SK-N-MC (cell line): ENCODE results near the gene TMEM164.

Experiments used
- EZH2 ChIP-seq: fragments of 200-600 bp; sonication (generic); IDR thresholded peaks from one replicate; pipeline ENCODE4 v1.6.1; 2017; ENCODE audit warnings: antibody characterized with exemption
- FOXP2 ChIP-seq: optimal IDR thresholded peaks from 2 replicates; pipeline ENCODE3; 2011; ENCODE audit warnings: mild to moderate bottlenecking, moderate library complexity; ENCODE audit not compliant: insufficient read depth; ENCODE audit errors: extremely low read length, control extremely low read depth
- POLR2AphosphoS5 ChIP-seq: IDR thresholded peaks from 2 replicates; pipeline ENCODE4 v1.6.1; 2012; ENCODE audit warnings: mild to moderate bottlenecking, low read depth, low read length, borderline replicate concordance

DNA sequence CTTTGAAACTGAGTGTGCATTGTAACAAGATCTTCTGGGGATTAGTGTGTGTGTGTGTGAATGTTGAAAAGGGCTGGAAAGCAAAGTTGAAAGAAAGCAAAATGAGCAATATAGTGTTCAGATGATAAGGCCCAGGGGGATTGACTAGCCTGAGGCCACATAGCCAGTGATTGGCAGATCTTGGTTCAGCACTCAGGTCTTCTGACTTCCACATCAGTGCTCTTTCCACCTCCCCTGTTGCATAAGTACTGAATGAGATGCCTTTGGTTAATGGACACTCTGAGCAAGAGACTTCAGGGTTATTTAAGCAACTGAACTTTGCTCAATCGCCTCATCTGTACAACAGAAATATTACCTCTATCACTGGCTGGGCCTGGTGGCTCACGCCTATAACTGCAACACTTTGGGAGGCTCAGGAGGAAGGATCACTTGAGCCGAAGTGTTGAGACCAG, 120.4 kb downstream of the TMEM164 start:
- TF ChIP-seq EZH2 (no peak), POLR2AphosphoS5 (no peak), FOXP2 (no peak)
